HepG2 (cell line): Measurements from ENCODE around the gene SUPT6H. TPM values are rescaled to one million over a fixed set of nuclear protein-coding genes. Genes with fewer than 3 reads are reported as not detected.

Experiments
- AGO1 ChIP-seq: fragments of 200-400 bp; formaldehyde crosslinking; IDR thresholded peaks from 2 replicates; pipeline ENCODE4 v1.6.1; 2017; ENCODE audit warnings: mild to moderate bottlenecking, low read depth, low read length, moderate library complexity; ENCODE audit not compliant: poor library complexity, severe bottlenecking
- AHR ChIP-seq: IDR thresholded peaks from 2 replicates; pipeline ENCODE4 v1.6.1; 2018; ENCODE audit warnings: missing genetic modification reagents, missing compliant biosample characterization
- CBFB ChIP-seq: sonication (generic); formaldehyde crosslinking; IDR thresholded peaks from 2 replicates; pipeline ENCODE4 v1.4.0; 2020; ENCODE audit warnings: missing genetic modification reagents
- CCAR2 ChIP-seq: fragments of 200-400 bp; formaldehyde crosslinking; optimal IDR thresholded peaks from 2 replicates; pipeline ENCODE3; 2018; ENCODE audit warnings: low read depth, mild to moderate bottlenecking, low read length, moderate library complexity
- CHD4 ChIP-seq: fragments of 200-600 bp; sonication (generic); IDR thresholded peaks from 2 replicates; pipeline ENCODE4 v1.7.0; 2017; ENCODE audit warnings: mild to moderate bottlenecking, low read length, borderline replicate concordance
- EZH2 ChIP-seq: conservative IDR thresholded peaks from 2 replicates; pipeline ENCODE4 v1.6.1; 2012; ENCODE audit warnings: mild to moderate bottlenecking, low read depth, low read length, moderate library complexity
- HCFC1 ChIP-seq: fragments of 150-350 bp; IDR thresholded peaks from 2 replicates; pipeline ENCODE4 v1.6.1; 2014; ENCODE audit warnings: low read depth, low read length
- HOXA9 ChIP-seq: sonication (generic); formaldehyde crosslinking; IDR thresholded peaks from 2 replicates; pipeline ENCODE4 v1.8.1; 2022; ENCODE audit warnings: missing genetic modification reagents, mild to moderate bottlenecking, moderate library complexity, borderline replicate concordance
- IRX3 ChIP-seq: sonication (generic); formaldehyde crosslinking; IDR thresholded peaks from 2 replicates; pipeline ENCODE4 v1.8.1; 2023; ENCODE audit warnings: mild to moderate bottlenecking, low read depth, missing genetic modification reagents, borderline replicate concordance
- KAT7 ChIP-seq: IDR thresholded peaks from 2 replicates; pipeline ENCODE4 v1.6.1; 2018; ENCODE audit warnings: borderline replicate concordance, missing compliant biosample characterization
- MAFF ChIP-seq: IDR thresholded peaks from 2 replicates; pipeline ENCODE4 v1.6.1; 2011; ENCODE audit warnings: low read depth, low read length, improper control_type of control experiment
- MYNN ChIP-seq: sonication (generic); formaldehyde crosslinking; IDR thresholded peaks from 2 replicates; pipeline ENCODE4 v1.4.0; 2020; ENCODE audit warnings: mild to moderate bottlenecking, low read depth, missing genetic modification reagents
- TOPORS ChIP-seq: sonication (generic); formaldehyde crosslinking; IDR thresholded peaks from 2 replicates; pipeline ENCODE4 v1.8.0; 2023; ENCODE audit warnings: mild to moderate bottlenecking, missing genetic modification reagents
- TSC22D2 ChIP-seq: sonication (generic); formaldehyde crosslinking; IDR thresholded peaks from 2 replicates; pipeline ENCODE4 v1.5.1; 2020; ENCODE audit warnings: missing genetic modification reagents, mild to moderate bottlenecking, borderline replicate concordance
- ZFP36L1 ChIP-seq: sonication (generic); formaldehyde crosslinking; IDR thresholded peaks from 2 replicates; pipeline ENCODE4 v1.8.0; 2022; ENCODE audit warnings: mild to moderate bottlenecking, missing genetic modification reagents, moderate library complexity
- ZHX1 ChIP-seq: sonication (generic); formaldehyde crosslinking; IDR thresholded peaks from 2 replicates; pipeline ENCODE4 v1.8.1; 2022; ENCODE audit warnings: low read depth, mild to moderate bottlenecking, missing genetic modification reagents
- ZKSCAN1 ChIP-seq: fragments of 150-350 bp; IDR thresholded peaks from 2 replicates; pipeline ENCODE4 v1.6.1; 2014; ENCODE audit warnings: low read length
- ZNF24 ChIP-seq: fragments of 450-650 bp; IDR thresholded peaks from 2 replicates; pipeline ENCODE4 v1.6.1; 2017; ENCODE audit warnings: antibody characterized with exemption, mild to moderate bottlenecking
- ZNF260 ChIP-seq: sonication (generic); formaldehyde crosslinking; IDR thresholded peaks from 2 replicates; pipeline ENCODE4 v1.4.0; 2020; ENCODE audit warnings: missing genetic modification reagents, low read depth, mild to moderate bottlenecking, borderline replicate concordance
- ZNF280B ChIP-seq: sonication (generic); formaldehyde crosslinking; IDR thresholded peaks from 2 replicates; pipeline ENCODE4 v1.5.0; 2020; ENCODE audit warnings: missing genetic modification reagents, mild to moderate bottlenecking, borderline replicate concordance
- ZNF282 ChIP-seq: fragments of 450-650 bp; IDR thresholded peaks from 2 replicates; pipeline ENCODE4 v1.6.1; 2018; ENCODE audit not compliant: partially characterized antibody
- ZNF44 ChIP-seq: sonication (generic); formaldehyde crosslinking; IDR thresholded peaks from 2 replicates; pipeline ENCODE4 v1.5.1; 2020; ENCODE audit warnings: mild to moderate bottlenecking, missing genetic modification reagents
- ZNF607 ChIP-seq: sonication (generic); formaldehyde crosslinking; IDR thresholded peaks from 2 replicates; pipeline ENCODE4 v1.5.1; 2020; ENCODE audit warnings: missing genetic modification reagents, mild to moderate bottlenecking, borderline replicate concordance
- ZNF792 ChIP-seq: IDR thresholded peaks from 2 replicates; pipeline ENCODE4 v1.6.1; 2016
- ZNF883 ChIP-seq: sonication (generic); formaldehyde crosslinking; IDR thresholded peaks from 2 replicates; pipeline ENCODE4 v1.5.1; 2020; ENCODE audit warnings: mild to moderate bottlenecking, missing genetic modification reagents; ENCODE audit errors: not compliant biosample characterization
- polyA plus RNA-seq, 8 experiments: library from polyadenylated mRNA; depleted of rRNA in 3 of 8; stranded (reverse) in 7 of 8; unstranded in 1 of 8; fragments of >200 nt; fragmentation: Illumina TruSeq in 4 of 8; extraction: Trizol in 4 of 8; gene quantifications; 2 replicates each; pipeline versions ENCODE4 v1.2.1 to v1.2.3, GENCODE V29; 2011 to 2016; ENCODE audit warnings: low read depth in 4 of 8, missing spikeins in 1 of 8, mixed read lengths in 1 of 8; ENCODE audit not compliant: insufficient read depth in 1 of 8
- total RNA-seq, 5 experiments: library from RNA; depleted of rRNA; stranded (reverse); fragments of >200 nt; fragmentation: Illumina TruSeq; extraction: Trizol; gene quantifications; 2 replicates each; pipeline ENCODE4 v1.2.3, GENCODE V29; 2016; ENCODE audit warnings: low read depth in 1 of 5
- TF ChIP-seq, protein P1 (sequence below): sonication (generic); formaldehyde crosslinking; IDR thresholded peaks from 2 replicates; pipeline ENCODE4 v1.4.0; 2020; ENCODE audit warnings: missing genetic modification reagents

Gene SUPT6H
- total and polyA plus RNA-seq, 2 of the 13 experiments (the other 11 are each of a cell fraction or from before 2014, with no cell fraction given) = 32.7 to 39.9 TPM

GRCh38 chr17:28744104-28744971, 82.3 kb downstream of the SUPT6H start (continued):
- 0 out of 2 replicates have a peak, but pooled peaks have one; percentile 82 for TF ChIP-seq ZHX1
- no peak for TF ChIP-seq ZFP36L1 (CRISPR knock-in tag)
- TF ChIP-seq CHD4 = peak; percentile 80; the same call in 1 of the 2 replicates
- TF ChIP-seq KAT7 (CRISPR knock-in tag) = 0 out of 2 replicates have a peak, but pooled peaks have one; percentile 52
- no peak for TF ChIP-seq ZNF280B (CRISPR knock-in tag)
- TF ChIP-seq AHR = no peak
- no peak; the same call in 1 of the 2 replicates for TF ChIP-seq ZNF607 (CRISPR knock-in tag)
- TF ChIP-seq ZNF883 = no peak
- no peak for TF ChIP-seq EZH2
- TF ChIP-seq MAFF = no peak
- no peak for TF ChIP-seq ZKSCAN1
- no peak for TF ChIP-seq CBFB (CRISPR knock-in tag)
- TF ChIP-seq IRX3 = no peak
- TF ChIP-seq MYNN (CRISPR knock-in tag) = no peak
- 0 out of 2 replicates have a peak, but pooled peaks have one; percentile 18 for TF ChIP-seq ZNF792 (CRISPR knock-in tag)
- no peak for TF ChIP-seq HCFC1
- no peak for TF ChIP-seq TOPORS (CRISPR knock-in tag)
- no peak for TF ChIP-seq CCAR2
- TF ChIP-seq AGO1 = peak; percentile 35
- no peak for TF ChIP-seq ZNF44 (CRISPR knock-in tag)
- TF ChIP-seq ZNF282 = no peak
- TF ChIP-seq TSC22D2 = no peak
- no peak for TF ChIP-seq HOXA9 (CRISPR knock-in tag)
- TF ChIP-seq, protein P1, sequence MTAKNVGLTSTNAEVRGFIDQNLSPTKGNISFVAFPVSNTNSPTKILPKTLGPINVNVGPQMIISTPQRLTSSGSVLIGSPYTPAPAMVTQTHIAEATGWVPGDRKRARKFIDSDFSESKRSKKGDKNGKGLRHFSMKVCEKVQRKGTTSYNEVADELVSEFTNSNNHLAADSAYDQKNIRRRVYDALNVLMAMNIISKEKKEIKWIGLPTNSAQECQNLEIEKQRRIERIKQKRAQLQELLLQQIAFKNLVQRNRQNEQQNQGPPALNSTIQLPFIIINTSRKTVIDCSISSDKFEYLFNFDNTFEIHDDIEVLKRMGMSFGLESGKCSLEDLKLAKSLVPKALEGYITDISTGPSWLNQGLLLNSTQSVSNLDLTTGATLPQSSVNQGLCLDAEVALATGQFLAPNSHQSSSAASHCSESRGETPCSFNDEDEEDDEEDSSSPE (CRISPR knock-in tag) = no peak
- no peak for TF ChIP-seq ZNF260 (CRISPR knock-in tag)
- no peak for TF ChIP-seq ZNF24
